Transverse colon (tissue), 4 donors: ENCODE measurements around the gene CHSY3. TPM values are rescaled to one million over a fixed set of nuclear protein-coding genes. Genes with fewer than 3 reads are reported as not detected.

ENCODE experiments used
- DNase-seq: peaks from one replicate; pipeline ENCODE4 v3.0.0-alpha.2; 2019
- H3K27ac ChIP-seq, 4 donors: fragments of 200-600 bp; sonication (generic); 2 replicates each; pipeline ENCODE4 v1.5.1; 2016 to 2018; ENCODE audit warnings: inconsistent platforms in 4 of 4
- H3K27me3 ChIP-seq: fragments of 200-600 bp; sonication (generic); 2 replicates; pipeline ENCODE4 v1.5.1; 2017; ENCODE audit warnings: inconsistent platforms
- H3K36me3 ChIP-seq, 4 donors: fragments of 200-600 bp; sonication (generic); 2 replicates each; pipeline ENCODE4 v1.5.1; 2017 to 2019; ENCODE audit warnings: inconsistent platforms in 4 of 4
- H3K4me1 ChIP-seq, 4 donors: fragments of 200-600 bp; sonication (generic); 2 replicates each; pipeline ENCODE4 v1.5.1; 2017 to 2020; ENCODE audit warnings: inconsistent platforms in 4 of 4
- H3K4me3 ChIP-seq, 4 donors: fragments of 200-600 bp; sonication (generic); 1 replicate in 1 of 4; 2 replicates in 3 of 4; pipeline versions ENCODE4 v1.5.1 to v1.6.1; 2017 to 2019; ENCODE audit warnings: inconsistent platforms in 4 of 4
- H3K9me3 ChIP-seq, 2 donors: fragments of 200-600 bp; sonication (generic); 2 replicates each; pipeline ENCODE4 v1.5.1; 2017 to 2019; ENCODE audit warnings: inconsistent platforms in 2 of 2
- CTCF ChIP-seq, 5 experiments: fragments of 200-600 bp in 3 of 5; fragments of 450-650 bp in 2 of 5; sonication (generic) in 3 of 5; IDR thresholded peaks; 1 replicate in 2 of 5; 2 replicates in 3 of 5; pipeline ENCODE4 v1.5.1; 2016 to 2017; ENCODE audit warnings: antibody characterized with exemption in 5 of 5, inconsistent platforms in 3 of 5, mild to moderate bottlenecking in 2 of 5, moderate library complexity in 1 of 5
- EP300 ChIP-seq: sonication (generic); formaldehyde crosslinking; IDR thresholded peaks from one replicate; pipeline ENCODE4 v1.6.1; 2017; ENCODE audit warnings: antibody characterized with exemption, low read depth
- POLR2A ChIP-seq: fragments of 450-650 bp; IDR thresholded peaks from one replicate; pipeline ENCODE4 v1.6.1; 2016; ENCODE audit warnings: antibody characterized with exemption, mild to moderate bottlenecking, moderate library complexity
- POLR2AphosphoS5 ChIP-seq, 3 donors: sonication (generic); formaldehyde crosslinking; IDR thresholded peaks; one replicate each; pipeline ENCODE4 v1.6.1; 2016; ENCODE audit warnings: antibody characterized with exemption in 3 of 3
- WGBS, 2 donors: methylation state at CpG; one replicate each; pipeline ENCODE4 v1.1.5; 2018; ENCODE audit warnings: low coverage in 1 of 2; 5-methylcytosine and 5-hydroxymethylcytosine counted together
- in situ Hi-C, 4 donors: fragments of 200-750 bp; cut with MboI; loops; one replicate each; pipeline versions ENCODE4 v1.15.0 to v1.15.1; 2017; ENCODE audit warnings: low sequenced_read_pairs in 3 of 4, low pct_ligation_motif_present in 1 of 4, low pct_unique_long_range_greater_than_20kb in 1 of 4
- intact Hi-C: fragments of 100-400 bp; cut with DNase I; formaldehyde crosslinking; loops from one replicate; pipeline ENCODE4 v1.15.1; 2023; ENCODE audit warnings: low total_unique reads
- total RNA-seq, 4 donors: library from RNA; depleted of rRNA; stranded (reverse); fragments of >200 nt; gene quantifications; one replicate each; pipeline ENCODE4 v1.1.0, GENCODE V29; 2016

CHSY3 gene
- total RNA-seq, 4 donors from 2014 or later: 0.27 to 0.79 (median 0.49) TPM

DNA sequence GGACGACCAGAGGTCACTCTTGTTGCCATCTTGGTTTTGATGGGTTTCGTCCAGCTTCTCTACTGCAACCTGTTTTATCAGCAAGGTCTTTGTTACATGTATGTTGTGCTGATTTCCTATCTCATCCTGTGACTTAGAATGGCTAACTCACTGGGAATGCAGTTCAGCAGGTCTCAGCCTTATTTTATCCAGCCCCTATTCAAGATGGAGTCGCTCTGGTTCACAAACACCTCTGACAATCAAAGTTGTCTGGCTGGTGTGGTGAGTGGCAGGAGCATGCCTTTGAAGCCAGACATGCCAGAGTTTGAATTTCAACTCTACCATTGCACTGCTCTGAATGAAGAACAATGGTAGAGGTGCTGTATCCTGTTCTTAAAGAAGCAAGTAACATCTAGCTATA, 253.8 kb downstream of the CHSY3 start:
- Histone ChIP-seq H3K27ac (no peak overlapping the region), H3K27me3 (no peaks in the 10 kb centered on the region), H3K4me1 (peaks cover 0 to 4% (median 0%) of the 10 kb centered on the region in 4 donors), H3K36me3 (no peaks in the 10 kb centered on the region), H3K9me3 (no peaks in the 10 kb centered on the region), H3K4me3 (no peak overlapping the region)
- in situ Hi-C loops (no loop called here), intact Hi-C loops (no loop called here)
- TF ChIP-seq EP300: no peak
- TF ChIP-seq POLR2AphosphoS5 (IDR thresholded peaks at IDR 0.05): no peak
- TF ChIP-seq POLR2A: no peak
- no peak for TF ChIP-seq CTCF (IDR thresholded peaks at IDR 0.05)
- DNase-seq: no peak
- WGBS, 2 donors: 76% methylated on average over 3 of the region's 3 CpGs; no CpG with 5 or more reads in 1 of the 2 donors

GRCh38 chr5:130159968-130160367, 255.7 kb downstream of the CHSY3 start:
- Histone ChIP-seq H3K4me3 (no peak overlapping the region), H3K9me3 (no peaks in the 10 kb centered on the region), H3K27me3 (no peaks in the 10 kb centered on the region), H3K27ac (no peak overlapping the region), H3K4me1 (peaks cover 0 to 4% (median 0%) of the 10 kb centered on the region in 4 donors), H3K36me3 (no peaks in the 10 kb centered on the region)
- intact Hi-C loops: no loop called here
- WGBS, 2 donors: 79 to 80% methylated on average over 3 of the region's 3 CpGs
- no peak for DNase-seq
- in situ Hi-C loops: no loop called here
- TF ChIP-seq EP300 (no peak), POLR2A (no peak), POLR2AphosphoS5 (IDR thresholded peaks at IDR 0.05) (no peak), CTCF (IDR thresholded peaks at IDR 0.05) (no peak)

GRCh38 chr5:130164966-130165365, 260.7 kb downstream of the CHSY3 start:
- Histone ChIP-seq H3K9me3 (no peaks in the 10 kb centered on the region), H3K4me1 (no peaks in the 10 kb centered on the region), H3K27me3 (no peaks in the 10 kb centered on the region), H3K27ac (no peak overlapping the region), H3K36me3 (no peaks in the 10 kb centered on the region), H3K4me3 (no peak overlapping the region)
- DNase-seq: no peak
- TF ChIP-seq CTCF (IDR thresholded peaks at IDR 0.05) (no peak), POLR2A (no peak), EP300 (no peak), POLR2AphosphoS5 (IDR thresholded peaks at IDR 0.05) (no peak)
- intact Hi-C loops (no loop called here), in situ Hi-C loops (no loop called here)
- 71 to 84% methylated on average over 3 of the region's 3 CpGs for WGBS, 2 donors

- no peaks in the 10 kb centered on the region for H3K9me3 ChIP-seq
- no peak overlapping the region for H3K27ac ChIP-seq
- intact Hi-C loops: no loop called here
- in situ Hi-C loops: no loop called here
- no peak for DNase-seq
- H3K27me3 ChIP-seq: no peaks in the 10 kb centered on the region
- 25 to 49% methylated on average over 1 of the region's 1 CpG for WGBS, 2 donors
- H3K4me1 ChIP-seq: no peaks in the 10 kb centered on the region
- TF ChIP-seq POLR2A (no peak), EP300 (no peak), CTCF (IDR thresholded peaks at IDR 0.05) (no peak), POLR2AphosphoS5 (IDR thresholded peaks at IDR 0.05) (no peak)
- H3K36me3 ChIP-seq: no peaks in the 10 kb centered on the region
- H3K4me3 ChIP-seq: no peak overlapping the region
Observed at GRCh38 chr5:130166839-130167490, 262.7 kb downstream of the CHSY3 start.
